Activated CD4-positive, alpha-beta T cell treated with anti-CD3 and anti-CD28 coated beads, Interleukin-2, amount 50 U/mL, for 4 hours (primary cell): ENCODE data around the gene PRG3.
"Not testable (repeated sequence)": the region's sequence is repeated elsewhere in the genome, so short reads cannot be mapped to it uniquely, and the experiment has no call there.

Experiments used
- DNase-seq, 2 experiments: peaks; one replicate each; pipeline ENCODE4 v3.0.0-alpha.2; 2020

The PRG3 gene

GRCh38 chr11:57386178-57386940 lies 5.4 kb upstream of the PRG3 start:
- no peak for DNase-seq

- no peak for DNase-seq
Observed at GRCh38 chr11:57379732-57380131, 1.2 kb downstream of the PRG3 start.

- no peak for DNase-seq
Observed at GRCh38 chr11:57378186-57378585, 2.8 kb downstream of the PRG3 start.

GRCh38 chr11:57377107-57377506 lies 3.8 kb downstream of the PRG3 start:
- DNase-seq = no peak

GRCh38 chr11:57376095-57377090 lies 4.6 kb downstream of the PRG3 start:
- no peak for DNase-seq

GRCh38 chr11:57375490-57375889 lies 5.5 kb downstream of the PRG3 start:
- no peak for DNase-seq

- DNase-seq = no peak
Observed at GRCh38 chr11:57374966-57375365, 6.0 kb downstream of the PRG3 start.

GRCh38 chr11:57373146-57373545 lies 7.8 kb downstream of the PRG3 start:
- DNase-seq = no peak

- no peak for DNase-seq
Observed at GRCh38 chr11:57370941-57371340, 10.0 kb downstream of the PRG3 start.

GRCh38 chr11:57370251-57370650 lies 10.7 kb downstream of the PRG3 start:
- no peak for DNase-seq

GRCh38 chr11:57368845-57369232 lies 12.1 kb downstream of the PRG3 start:
- no peak for DNase-seq

- DNase-seq = no peak
Observed at GRCh38 chr11:57368106-57368844, 12.7 kb downstream of the PRG3 start.

- DNase-seq = no peak
Observed at GRCh38 chr11:57364851-57365660, 15.9 kb downstream of the PRG3 start.

- no peak for DNase-seq
Observed at GRCh38 chr11:57363131-57364080, 17.5 kb downstream of the PRG3 start.

- DNase-seq = no peak
Observed at GRCh38 chr11:57361926-57362325, 19.0 kb downstream of the PRG3 start.

- DNase-seq = not testable (repeated sequence)
Observed at GRCh38 chr11:57361420-57361819, 19.5 kb downstream of the PRG3 start.

- DNase-seq = no peak
Observed at GRCh38 chr11:57360991-57361390, 20.0 kb downstream of the PRG3 start.

- no peak for DNase-seq
Observed at GRCh38 chr11:57359896-57360690, 20.9 kb downstream of the PRG3 start.

- DNase-seq = no peak
Observed at GRCh38 chr11:57359396-57359795, 21.6 kb downstream of the PRG3 start.

- no peak for DNase-seq
Observed at GRCh38 chr11:57358991-57359390, 22.0 kb downstream of the PRG3 start.
